GM19324 (cell line): ENCODE results near the gene E2F8.

Experiments used
- ATAC-seq: cut with Tn5 transposase; IDR thresholded peaks from one replicate; pipeline ENCODE4 v1.9.1; 2021; ENCODE audit warnings: mild to moderate bottlenecking, moderate library complexity; ENCODE audit not compliant: unreplicated experiment, low FRiP score

Gene E2F8

DNA sequence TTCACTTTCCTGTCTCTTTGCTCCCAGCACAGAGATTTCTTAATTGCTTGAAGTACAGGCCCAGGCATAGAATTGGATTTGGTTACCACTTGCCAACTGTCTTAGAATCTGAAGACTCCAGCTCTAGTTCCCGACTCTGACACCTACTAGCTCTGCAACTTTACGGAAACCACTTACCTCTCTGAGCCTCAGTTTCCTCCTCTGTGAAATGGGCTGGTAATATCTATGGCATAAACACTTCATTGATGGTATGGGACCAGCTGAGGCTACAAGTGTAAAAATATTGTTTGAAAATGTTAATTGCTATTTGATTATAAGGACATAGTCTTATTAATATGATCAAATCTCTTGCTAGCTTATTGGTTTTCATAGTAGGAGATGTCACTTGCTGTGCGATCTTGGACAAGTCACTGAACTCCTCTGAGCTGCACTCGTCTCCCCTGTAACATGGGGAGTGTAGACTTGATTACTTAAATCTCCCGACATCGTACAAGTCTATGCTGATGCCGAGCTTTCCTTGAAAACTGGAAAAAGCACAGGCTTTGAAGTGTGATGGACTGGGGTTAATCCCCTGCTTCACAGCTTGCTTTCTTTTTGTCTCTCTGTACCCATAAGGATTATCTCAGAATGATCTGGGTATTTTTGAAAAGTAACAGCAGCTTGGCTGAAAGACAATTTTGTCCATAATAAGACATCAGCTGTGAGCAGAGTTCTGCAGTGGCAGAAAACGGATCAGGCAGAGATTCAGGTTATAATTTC is 11.8 kb upstream of the E2F8 start:
- no peak for ATAC-seq

DNA sequence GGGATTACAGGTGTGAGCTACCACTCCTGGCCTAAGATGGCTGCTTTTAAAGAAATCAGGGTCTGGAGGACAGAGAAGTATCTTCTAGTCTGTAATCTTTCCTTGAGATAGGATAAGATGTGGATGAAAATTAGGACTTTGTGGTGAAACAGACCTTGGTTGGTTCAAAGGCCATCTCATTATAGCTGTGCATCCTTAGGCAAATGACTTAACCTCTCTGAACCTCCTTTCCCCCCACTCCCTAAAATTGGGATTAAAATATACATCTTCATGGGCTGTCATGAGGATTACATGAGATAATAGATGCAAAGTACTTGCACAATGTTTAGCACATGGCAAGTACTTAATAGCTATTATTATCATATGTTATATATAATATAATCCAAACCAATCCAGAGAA is 10.8 kb upstream of the E2F8 start:
- ATAC-seq: no peak

DNA sequence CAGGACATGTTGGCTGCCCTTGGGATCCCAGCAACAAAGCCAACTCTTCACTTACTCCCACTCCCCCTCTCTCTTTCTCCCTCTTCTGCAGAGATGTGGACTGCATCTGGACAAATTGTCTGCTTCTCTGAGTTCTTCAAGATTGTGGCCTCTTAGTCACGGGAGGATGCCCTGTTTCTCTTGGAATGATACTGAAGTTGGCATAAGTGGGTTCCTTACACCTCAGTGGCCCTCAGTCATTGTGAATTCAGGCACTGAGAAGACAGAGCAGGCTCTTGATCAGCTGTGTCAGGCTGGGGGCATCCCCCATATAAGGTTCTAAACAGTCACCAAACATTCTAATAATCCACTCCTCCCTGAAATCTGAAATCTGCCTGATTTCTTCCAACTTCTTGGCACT is 6.1 kb upstream of the E2F8 start:
- no peak for ATAC-seq

DNA sequence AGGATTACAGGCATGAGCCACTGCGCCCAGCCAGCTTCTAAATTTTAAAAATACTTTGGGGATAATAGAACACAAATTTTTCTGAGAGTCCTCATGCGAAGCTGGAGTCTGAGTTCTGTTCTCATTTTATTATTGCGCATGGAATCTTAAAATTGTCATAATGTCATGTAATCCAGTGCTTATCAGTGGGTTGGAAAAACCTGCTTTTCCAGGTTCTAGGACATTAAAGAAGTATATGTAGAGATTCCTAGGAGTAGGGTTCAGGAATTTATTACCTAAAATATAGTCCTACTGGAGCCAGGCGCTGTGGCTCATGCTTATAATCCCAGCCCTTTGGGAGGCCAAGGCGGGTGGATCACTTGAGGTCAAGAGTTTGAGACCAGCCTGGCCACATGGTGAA is 4.6 kb upstream of the E2F8 start:
- ATAC-seq: no peak

DNA sequence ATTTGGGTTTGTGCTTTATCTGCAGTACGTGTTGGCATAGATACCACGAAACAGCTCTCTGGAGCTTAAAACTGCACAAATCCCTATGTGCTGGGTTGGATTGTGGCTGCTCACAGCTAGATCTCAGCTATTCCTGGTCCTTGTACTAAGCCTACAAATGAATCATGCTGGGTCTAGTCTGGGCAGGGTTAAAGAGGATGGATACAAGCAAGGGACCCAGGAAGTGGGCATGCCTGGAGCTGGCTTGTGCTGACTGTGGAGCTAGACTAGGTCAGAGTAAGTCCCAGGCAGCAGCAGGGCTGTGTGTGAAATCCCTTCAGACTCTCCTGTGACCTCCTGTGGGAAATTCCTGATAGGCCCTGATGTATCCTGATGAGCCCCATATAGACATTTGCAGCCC is 3.9 kb upstream of the E2F8 start:
- ATAC-seq: no peak

DNA sequence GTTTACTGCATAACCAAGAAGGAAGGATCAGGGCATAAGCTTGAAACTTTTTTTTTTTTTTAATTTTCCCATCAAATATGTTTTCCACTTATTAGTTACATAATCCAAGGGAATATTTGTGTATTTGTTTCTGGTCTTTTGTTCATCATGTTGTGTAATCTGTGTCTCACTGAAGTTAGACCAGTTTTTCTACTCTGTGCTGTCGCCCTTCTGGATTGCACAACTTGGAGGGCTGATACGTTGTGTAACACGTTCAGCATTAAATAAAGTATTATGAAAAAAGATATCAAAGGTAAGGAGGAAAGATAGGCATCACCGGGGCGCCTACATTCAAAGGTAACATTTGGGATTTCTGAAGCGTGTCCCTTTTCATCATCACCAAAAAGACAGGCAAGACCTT is 3.3 kb upstream of the E2F8 start:
- ATAC-seq: no peak

DNA sequence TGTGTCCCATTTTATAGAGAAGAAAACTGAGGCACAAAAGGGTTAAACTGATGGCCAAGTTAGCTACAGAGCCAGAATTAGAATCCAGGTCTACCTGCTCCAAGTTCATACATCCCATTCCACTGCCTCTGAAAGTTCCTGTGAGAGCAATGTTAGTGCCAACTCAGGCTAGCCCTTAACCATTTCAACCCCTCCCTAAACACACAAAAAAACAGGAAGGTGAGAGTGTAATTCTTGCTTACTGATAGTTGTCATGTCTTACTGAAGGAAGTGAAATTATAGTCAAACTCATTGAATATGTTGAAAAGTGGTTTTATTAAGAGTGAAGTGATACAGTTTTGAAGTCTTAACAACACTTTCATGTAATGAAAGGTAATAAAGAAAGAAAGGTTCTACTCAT is 2.9 kb upstream of the E2F8 start:
- no peak for ATAC-seq

DNA sequence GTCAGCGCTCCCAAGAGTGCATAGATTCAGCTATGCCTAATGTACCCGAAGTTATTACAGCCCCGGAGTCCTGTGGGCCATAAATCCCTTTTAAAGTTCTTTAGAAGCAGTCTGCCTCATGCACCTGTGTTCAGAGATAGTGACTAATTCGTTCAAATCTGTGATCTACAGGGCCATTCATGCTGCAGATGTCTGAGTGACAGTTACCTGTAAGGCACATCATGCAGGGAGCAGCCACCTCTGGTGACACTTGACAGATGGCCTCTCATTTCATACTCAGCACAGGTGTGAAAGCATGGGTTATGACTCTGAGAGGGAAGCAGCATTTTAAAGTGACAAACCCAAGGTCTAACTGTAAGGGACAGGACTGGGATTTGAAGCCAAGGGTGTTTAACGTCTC is 2.4 kb upstream of the E2F8 start:
- no peak for ATAC-seq

DNA sequence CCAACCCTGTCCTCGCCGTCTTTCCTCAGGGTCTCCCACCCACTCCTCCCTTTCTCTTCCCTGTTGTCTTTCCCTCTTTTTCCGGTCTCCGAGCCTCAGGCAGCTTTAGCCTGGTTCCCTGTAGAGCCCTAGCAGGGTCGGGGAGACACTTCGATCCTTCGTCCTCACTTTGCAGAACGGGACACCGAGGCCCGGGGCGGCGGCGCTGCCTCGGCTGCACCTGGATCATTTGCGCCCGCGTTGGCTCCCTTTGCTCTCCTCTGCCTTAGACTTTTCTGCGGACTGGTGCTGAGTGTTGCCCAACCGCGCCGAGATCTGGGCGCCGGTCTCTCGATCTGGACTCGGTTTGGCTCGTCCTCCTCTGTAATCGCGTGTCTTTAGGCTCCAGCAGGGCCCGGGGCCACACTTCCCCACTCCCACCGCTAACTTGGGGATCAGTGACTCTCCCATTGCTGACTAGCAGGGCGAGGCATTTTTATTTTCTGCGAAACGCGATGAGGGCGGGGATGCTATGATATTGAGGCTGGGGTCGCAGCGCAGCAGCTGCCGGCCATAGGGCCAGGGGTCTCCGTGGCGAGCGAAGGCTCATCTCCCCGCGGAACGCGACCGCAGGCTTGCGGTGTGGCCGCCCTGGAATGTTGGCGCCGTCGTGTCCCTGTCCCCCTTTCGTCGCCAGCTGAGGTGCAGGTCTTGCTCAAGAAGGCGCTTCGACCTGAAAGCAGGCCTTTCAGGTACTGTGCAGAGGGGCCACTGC is 1.6 kb upstream of the E2F8 start:
- ATAC-seq: no peak

DNA sequence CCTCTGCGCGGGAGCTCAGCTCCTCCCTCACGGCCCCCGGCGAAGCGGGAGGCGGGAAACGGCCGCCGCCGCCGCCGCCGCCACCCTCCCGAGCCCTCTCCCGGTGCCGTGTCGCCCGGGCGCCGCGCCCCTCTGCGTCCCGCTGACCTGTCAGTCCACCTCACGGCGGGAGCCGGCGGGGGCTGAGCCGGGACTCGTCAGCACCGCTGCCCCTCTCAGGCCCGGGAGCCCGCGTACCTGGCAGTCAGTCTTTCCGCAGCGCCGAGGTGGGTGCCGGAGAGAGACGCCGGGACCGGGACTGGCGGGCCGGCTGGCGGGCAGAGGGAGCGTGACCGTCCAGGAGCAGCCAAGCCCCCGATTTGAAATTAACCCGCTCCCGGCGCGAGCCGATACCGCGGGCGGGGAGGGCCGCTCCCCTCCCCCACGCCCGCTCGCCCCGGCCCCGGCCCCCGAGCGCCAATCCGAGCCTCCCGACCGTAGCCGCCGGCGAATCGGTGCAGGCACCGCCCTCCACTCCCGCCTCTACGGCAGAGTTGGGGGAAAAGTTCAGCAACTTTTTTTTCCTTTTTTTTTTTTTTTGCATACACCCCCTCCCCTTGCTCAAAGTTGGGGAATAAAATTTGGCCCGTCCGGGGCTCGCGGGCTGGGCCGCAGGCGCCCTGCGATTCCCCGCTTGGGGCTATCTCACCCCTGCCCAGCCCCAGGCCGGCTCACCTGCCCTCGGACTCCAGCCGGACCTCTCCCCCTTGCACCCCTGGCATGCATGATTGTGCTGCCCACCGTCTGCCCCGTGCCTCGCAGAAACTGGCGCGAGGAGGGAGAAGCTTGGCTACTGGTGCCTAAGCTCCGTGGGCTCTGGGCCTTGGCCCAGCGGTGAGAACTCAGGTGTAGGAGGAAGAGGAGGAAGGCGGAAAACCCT is 774 bp upstream of the E2F8 start:
- peak; percentile 26 for ATAC-seq

DNA sequence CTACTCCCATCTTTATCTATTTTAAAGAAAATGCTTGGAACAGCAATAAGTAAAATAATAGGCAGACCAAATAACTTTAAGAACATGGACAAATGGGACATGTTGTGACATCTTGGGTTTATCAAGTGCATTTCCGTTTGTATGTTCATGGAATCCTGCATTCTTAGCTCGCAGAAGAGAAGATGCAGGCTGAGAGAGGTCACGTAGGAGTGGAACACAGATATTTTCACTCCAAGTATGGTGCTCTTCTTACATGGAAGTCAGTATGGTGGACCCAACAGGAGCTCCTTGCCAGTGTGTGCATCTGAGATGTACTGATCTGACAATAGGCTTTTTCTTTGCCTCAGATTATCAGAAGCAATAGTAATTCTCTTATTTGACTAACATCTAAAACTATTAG is 1.7 kb downstream of the E2F8 start:
- no peak for ATAC-seq

DNA sequence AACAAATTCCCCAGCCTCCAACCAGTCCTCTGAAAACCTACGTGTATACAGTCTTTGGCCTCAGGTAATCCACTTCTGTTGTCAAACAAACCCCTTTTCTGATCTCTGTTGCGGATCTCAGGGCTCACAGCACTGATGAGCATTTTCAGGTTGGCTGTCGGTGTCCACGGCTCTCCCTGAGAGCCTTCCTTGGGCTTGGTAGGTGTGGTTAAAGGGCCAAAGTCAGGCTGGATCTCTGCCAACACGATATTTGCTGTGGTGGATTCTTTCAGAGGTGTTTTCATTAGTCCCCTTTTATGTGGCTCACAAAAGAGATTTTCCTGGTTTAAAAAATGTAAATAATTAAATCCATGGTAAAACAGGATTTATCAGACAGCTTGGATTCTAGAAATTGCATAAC is 2.9 kb downstream of the E2F8 start:
- ATAC-seq: no peak

DNA sequence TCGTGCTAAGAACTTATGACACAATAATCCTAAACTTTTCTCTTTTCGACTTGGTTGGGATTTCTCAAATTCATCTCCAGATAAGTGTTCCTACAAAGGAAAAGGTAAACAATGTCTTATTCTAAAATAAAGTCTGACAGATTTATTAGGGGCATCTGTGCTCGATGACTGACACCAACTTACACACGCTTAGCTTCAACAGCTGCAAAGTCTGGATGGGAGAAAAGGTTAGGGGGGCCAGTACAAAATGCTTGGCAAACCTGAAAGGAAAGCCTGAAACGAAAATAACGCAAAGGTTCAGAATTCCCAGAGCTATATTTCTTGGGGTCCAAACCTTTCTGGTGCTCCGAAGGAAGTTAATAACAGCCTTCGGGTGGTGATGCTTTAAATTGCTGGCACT is 3.4 kb downstream of the E2F8 start:
- no peak for ATAC-seq

DNA sequence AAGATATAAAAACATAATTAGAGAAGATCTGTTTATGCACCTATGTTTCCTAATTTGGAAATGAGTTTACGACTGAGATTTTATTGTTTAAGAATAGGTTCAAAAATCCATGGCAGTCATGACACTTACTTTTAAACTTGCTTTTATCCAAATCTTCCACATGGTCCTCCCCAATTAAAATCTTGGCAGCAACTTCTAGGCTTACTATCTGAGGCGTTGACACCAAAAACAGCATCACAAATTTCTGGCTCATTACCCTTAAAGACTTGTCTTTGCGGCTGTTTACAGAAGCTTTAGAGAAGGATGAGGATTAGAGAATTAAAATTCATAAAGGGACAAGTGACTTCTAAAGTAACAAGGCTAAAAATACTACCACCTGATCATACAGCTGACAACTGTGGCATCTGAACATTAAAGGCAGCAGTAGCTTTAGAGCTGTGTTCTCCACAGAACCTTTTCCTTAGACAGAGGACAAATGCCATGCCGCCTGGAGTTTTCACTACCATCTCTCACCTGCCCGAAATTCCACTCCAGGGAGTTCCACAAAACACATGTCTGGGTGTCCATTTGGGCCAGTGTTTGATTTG is 6.4 kb downstream of the E2F8 start:
- ATAC-seq: no peak

DNA sequence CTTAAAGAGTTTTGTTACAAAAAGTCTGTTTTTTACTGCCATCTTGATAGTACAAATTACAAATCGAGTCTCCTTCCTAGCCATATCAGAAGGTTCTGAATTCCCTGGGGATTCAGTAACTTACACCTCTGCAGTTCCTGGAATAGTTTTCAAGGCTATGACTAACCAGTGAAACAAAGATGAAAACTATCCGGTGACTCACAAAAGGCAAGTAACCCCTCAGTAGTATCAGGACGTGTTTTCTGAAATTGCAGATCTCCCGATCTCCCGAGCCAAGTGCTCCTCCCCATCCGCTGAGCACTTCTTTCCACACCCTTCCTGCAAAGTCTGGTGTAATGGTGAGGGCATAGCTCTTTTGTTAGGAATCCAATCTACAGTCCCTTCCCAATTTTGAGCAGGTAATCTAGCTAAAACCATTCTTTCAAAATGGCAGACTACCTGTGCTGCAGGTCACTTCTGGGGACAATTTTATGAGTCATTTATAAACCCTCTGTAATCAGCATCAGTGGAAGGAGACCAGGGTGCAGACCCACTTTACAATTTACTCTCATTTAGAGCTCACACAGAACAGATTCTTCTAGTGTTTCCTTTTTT is 7.7 kb downstream of the E2F8 start:
- ATAC-seq: no peak

DNA sequence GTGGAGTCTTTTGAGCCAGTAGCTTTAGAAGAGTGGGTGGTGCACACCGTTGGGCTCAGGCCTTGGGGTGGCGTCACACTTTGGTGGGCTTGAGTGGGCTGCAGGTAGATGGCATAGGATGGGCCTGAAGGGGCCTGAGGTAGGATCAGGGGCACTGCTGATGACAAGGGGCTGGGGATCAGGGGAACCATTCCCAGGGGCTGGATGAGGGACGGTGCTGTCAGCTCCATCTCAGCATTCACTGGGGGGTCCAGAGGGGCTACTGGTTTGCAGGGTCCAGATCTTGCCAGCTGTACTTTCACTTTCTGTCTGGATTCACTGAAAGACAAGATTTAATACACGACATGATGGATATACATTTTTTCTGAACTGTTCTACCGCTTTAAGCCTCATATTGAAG is 11.1 kb downstream of the E2F8 start:
- no peak for ATAC-seq

DNA sequence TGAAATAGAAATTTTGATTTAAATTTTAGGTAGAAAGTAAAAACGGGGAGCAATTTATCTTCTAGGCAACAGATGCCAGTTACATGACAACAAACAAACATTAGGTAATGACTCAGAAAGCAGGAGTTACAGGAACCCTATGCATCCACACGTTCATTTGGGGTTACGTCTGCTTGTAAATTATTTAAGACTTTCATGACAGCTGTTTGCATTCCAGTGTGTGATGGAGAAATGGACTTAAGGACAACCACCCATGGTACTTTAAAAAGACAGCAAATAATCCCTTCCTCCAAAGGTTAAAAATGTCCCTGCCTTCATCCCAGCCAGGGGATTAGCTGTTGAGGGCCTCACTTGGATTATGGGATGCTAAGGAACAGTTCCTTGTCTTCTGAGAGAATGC is 11.8 kb downstream of the E2F8 start:
- no peak for ATAC-seq

DNA sequence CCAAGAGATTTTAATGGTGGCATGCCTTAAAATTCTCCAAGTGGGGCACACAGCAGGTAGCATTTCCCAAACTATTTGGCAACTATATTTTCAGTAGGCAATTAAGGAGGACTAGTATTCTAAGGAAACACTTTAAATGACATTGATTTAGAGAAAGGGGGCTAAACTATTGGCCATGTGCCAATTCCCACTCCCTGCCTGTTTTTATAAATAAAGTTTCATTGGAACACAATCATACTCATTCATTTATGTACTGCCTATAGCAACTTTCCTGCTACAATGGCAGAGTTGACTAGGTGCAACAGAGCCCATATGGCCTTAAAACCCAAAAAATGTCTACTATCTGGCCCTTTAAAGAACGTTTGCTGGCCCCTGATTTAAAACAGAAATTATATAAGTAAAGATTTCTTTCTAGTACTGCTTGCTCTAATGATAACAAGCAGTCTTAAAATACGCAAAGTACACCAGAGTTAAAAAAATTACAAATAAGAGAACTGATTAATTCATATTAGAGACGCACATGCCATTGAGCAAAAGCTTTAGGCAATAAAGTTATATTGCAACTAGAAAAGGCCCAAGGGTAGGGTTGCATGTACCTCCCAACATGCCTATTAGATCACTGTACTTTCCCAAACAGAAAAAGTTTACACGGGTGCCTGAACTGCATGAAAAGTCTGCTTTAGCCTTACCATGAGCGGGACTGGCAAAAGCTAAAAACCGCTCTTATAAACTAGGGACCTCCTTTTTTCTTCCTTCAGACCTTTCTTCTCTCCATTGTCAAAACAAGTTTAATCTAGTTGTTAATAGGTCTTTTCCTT is 14.2 kb downstream of the E2F8 start:
- ATAC-seq: no peak

DNA sequence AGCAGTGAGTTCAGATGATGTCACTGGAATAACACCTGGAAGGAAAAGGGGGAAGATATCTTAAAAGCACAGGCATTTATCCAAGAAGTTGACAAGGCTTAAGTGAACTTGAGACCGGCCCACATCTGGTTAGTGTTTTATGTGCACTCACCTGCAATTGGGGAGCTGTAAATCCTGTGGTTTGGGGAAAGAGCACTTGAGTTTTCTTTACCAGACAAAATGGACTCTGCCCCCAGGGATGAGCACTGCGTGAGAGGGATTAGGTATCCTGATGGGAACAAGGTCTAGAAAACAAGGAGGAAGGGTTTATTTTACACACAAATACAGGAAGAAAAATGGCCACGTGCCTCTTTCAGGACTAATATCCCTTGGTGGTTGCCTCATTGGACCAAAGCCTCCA is 15.2 kb downstream of the E2F8 start:
- no peak for ATAC-seq

DNA sequence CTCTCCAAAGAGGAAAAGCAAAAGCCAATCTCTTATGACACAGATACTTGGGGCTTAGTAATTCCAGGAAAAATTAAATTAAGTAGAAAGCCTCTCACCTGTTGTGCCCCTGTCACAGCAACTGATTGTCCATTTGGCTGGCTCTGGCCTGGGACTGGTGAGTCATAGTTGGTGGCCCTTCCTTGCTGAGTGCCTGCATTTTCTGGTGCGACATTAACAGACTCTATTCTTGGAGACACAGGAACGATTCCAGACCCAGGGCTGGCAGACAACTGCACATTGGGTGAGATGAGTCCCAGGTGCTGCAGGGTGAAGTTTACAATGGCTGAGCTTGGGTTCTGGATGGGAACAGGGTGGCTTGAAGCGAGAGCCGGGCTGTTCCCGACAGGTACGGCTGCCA is 15.6 kb downstream of the E2F8 start:
- ATAC-seq: no peak
